GM12874 (cell line): ENCODE data around the gene TNFRSF17.

Source experiments
- CTCF ChIP-seq: IDR thresholded peaks from 2 replicates; pipeline ENCODE4 v1.5.1; 2011; ENCODE audit warnings: low read depth, mild to moderate bottlenecking, control low read depth, low read length, moderate library complexity; ENCODE audit not compliant: insufficient read depth

Gene TNFRSF17

GRCh38 chr16:12009462-12009861, 44.5 kb downstream of the TNFRSF17 start:
- no peak for TF ChIP-seq CTCF

GRCh38 chr16:12009922-12010321, 44.9 kb downstream of the TNFRSF17 start:
- TF ChIP-seq CTCF = no peak

- no peak for TF ChIP-seq CTCF
Observed at GRCh38 chr16:12010388-12011251, 45.6 kb downstream of the TNFRSF17 start.

DNA sequence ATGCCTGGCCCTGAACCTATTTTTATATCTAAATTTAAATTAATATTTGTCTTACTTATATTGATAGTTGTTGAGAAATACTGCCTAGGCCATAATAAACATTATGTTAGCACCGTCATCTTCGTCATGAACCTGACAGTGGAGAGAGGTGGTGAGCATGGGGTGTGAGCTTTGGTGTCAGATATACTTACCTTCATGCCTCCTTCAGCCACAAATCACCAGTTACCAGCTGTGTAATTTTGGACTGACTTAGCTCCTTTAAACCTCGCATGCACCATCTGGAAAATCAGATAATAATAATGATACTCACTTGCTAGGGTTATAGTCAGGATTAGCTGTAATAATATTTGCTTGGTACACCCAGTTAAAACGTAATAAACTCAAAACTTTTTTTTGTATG, 46.6 kb downstream of the TNFRSF17 start:
- no peak for TF ChIP-seq CTCF

DNA sequence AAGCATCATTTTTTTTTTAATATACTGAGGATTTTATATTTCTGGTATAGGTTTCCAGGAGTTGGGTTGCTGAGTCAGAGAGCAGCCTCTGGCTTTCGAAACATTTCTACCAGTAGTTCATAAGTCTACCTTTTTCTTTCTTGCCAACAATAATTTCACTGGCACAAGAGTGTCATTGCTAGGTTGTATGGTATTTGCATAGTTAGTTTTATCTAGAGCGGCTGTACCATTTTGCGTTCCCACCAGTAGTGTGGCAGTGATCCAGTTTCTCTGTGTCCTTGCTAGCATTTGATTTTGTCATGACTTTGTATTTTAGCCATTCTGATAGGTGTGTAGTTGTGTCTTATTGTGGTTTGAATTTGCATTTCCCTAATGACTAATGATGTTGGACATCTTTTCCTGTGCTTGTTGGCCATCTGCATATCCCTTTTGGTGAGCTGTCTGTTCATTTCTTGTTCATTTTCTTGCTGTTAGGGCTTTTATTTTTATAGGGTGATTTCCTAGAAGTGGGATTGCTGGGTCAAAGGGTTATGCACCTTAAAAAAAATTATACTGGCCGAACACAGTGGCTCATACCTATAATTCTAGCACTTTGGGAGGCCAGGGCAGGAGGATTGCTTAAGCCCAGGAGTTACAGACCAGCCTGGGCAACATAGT, 51.4 kb downstream of the TNFRSF17 start:
- TF ChIP-seq CTCF = no peak

DNA sequence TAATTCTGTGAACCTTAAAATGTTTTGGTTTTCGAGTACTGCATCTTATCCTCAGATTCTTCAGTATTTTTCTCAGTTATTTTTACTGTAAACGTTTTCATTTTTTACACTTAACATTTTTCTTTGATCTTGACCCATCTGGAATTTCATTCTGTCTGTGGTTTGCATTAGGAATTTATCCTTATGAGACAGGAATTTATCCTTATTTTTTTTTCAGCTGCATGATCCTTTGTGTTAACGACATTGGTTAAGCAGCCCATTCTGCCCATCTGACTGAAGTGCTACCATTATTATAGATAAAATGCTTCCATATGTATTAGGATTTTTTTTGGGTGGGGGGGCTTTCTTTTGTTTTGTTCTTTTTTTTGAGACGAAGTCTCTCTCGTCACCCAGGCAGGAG, 52.5 kb downstream of the TNFRSF17 start:
- TF ChIP-seq CTCF = no peak
